Keratinocyte (primary cell): ENCODE measurements around the gene ATP6V0E2. TPM values are rescaled to one million over a fixed set of nuclear protein-coding genes. Genes with fewer than 3 reads are reported as not detected.

Experiments
- DNase-seq: peaks from one replicate; pipeline ENCODE4 v3.0.0-alpha.2; 2011; ENCODE audit warnings: low read depth, missing footprints, low spot score
- FAIRE-seq: peaks from 2 replicates; lab custom pipeline; 2011; peaks lifted over from hg19 to GRCh38; lab: Jason Lieb, UNC
- H2AFZ ChIP-seq: 2 replicates; pipeline ENCODE4 v1.6.0; 2012; ENCODE audit warnings: low read length, control low read depth, inconsistent platforms; ENCODE audit not compliant: control insufficient read depth
- H3K27ac ChIP-seq: 2 replicates; pipeline ENCODE4 v1.5.1; 2011; ENCODE audit warnings: low read length; ENCODE audit not compliant: control insufficient read depth, insufficient read depth
- H3K27me3 ChIP-seq: 3 replicates; pipeline ENCODE4 v1.6.0; 2011; ENCODE audit warnings: low read length; ENCODE audit not compliant: control insufficient read depth, insufficient read depth; ENCODE audit errors: extremely low read depth
- H3K36me3 ChIP-seq, 2 experiments: 2 replicates in 1 of 2; 3 replicates in 1 of 2; pipeline ENCODE4 v1.5.1; 2011; ENCODE audit warnings: low read length in 2 of 2, mild to moderate bottlenecking in 1 of 2; ENCODE audit not compliant: control insufficient read depth in 2 of 2, insufficient read depth in 2 of 2; ENCODE audit errors: extremely low read depth in 1 of 2
- H3K4me1 ChIP-seq: 3 replicates; pipeline ENCODE4 v1.5.1; 2011; ENCODE audit warnings: low read length; ENCODE audit not compliant: control insufficient read depth, insufficient read depth; ENCODE audit errors: extremely low read depth
- H3K4me2 ChIP-seq: 3 replicates; pipeline ENCODE4 v1.6.0; 2011; ENCODE audit warnings: low read depth, low read length; ENCODE audit not compliant: control insufficient read depth, insufficient read depth; ENCODE audit errors: extremely low read depth
- H3K4me3 ChIP-seq, 3 experiments: fragments of 200-600 bp in 1 of 3; sonication (generic) in 1 of 3; 2 replicates in 2 of 3; 3 replicates in 1 of 3; pipeline ENCODE4 v1.5.1; 2011 to 2016; ENCODE audit warnings: low read length in 3 of 3, mild to moderate bottlenecking in 3 of 3, control low read depth in 2 of 3, inconsistent platforms in 1 of 3, low read depth in 1 of 3, mixed read lengths in 1 of 3, mixed run types in 1 of 3, moderate library complexity in 1 of 3; ENCODE audit not compliant: control insufficient read depth in 2 of 3, insufficient read depth in 2 of 3; ENCODE audit errors: extremely low read depth in 1 of 3
- H3K79me2 ChIP-seq: 2 replicates; pipeline ENCODE4 v1.6.0; 2012; ENCODE audit warnings: low read length; ENCODE audit not compliant: control insufficient read depth, insufficient read depth
- H3K9ac ChIP-seq: 3 replicates; pipeline ENCODE4 v1.6.0; 2011; ENCODE audit warnings: low read length; ENCODE audit not compliant: control insufficient read depth, insufficient read depth; ENCODE audit errors: extremely low read depth
- H3K9me1 ChIP-seq: 3 replicates; pipeline ENCODE4 v1.6.0; 2011; ENCODE audit warnings: low read length; ENCODE audit not compliant: control insufficient read depth, insufficient read depth; ENCODE audit errors: extremely low read depth
- H3K9me3 ChIP-seq: 2 replicates; pipeline ENCODE4 v1.5.1; 2012; ENCODE audit warnings: low read depth, low read length; ENCODE audit not compliant: control insufficient read depth
- H4K20me1 ChIP-seq: 3 replicates; pipeline ENCODE4 v1.6.0; 2011; ENCODE audit warnings: low read length; ENCODE audit not compliant: control insufficient read depth, insufficient read depth; ENCODE audit errors: extremely low read depth
- EZH2 ChIP-seq: IDR thresholded peaks from one replicate; pipeline ENCODE4 v1.6.1; 2012; ENCODE audit warnings: inconsistent platforms, mild to moderate bottlenecking, low read length, moderate library complexity
- dilution Hi-C: fragments of 300-500 bp; cut with MboI; formaldehyde crosslinking; loops from one replicate; pipeline ENCODE4 v1.7.0; 2020; ENCODE audit warnings: low sequenced_read_pairs; ENCODE audit not compliant: extremely low pct_ligation_motif_present
- polyA plus RNA-seq, 5 experiments: library from polyadenylated mRNA; depleted of rRNA in 3 of 5; stranded (reverse) in 3 of 5; stranded (forward) in 1 of 5; unstranded in 1 of 5; fragments of >200 nt; gene quantifications; 1 replicate in 1 of 5; 2 replicates in 3 of 5; 3 replicates in 1 of 5; pipeline versions ENCODE4 v1.2.1 to v1.2.3, GENCODE V29; 2011 to 2012; ENCODE audit warnings: missing spikeins in 2 of 5, low read depth in 1 of 5, low replicate concordance in 1 of 5
- TF ChIP-seq, protein P1 (sequence below), 3 experiments: IDR thresholded peaks in 1 of 3; conservative IDR thresholded peaks in 1 of 3; optimal IDR thresholded peaks in 1 of 3; 2 replicates in 2 of 3; 3 replicates in 1 of 3; pipeline versions ENCODE3 to v1.5.1; 2011; ENCODE audit warnings: low read length in 3 of 3, mild to moderate bottlenecking in 3 of 3, moderate library complexity in 2 of 3, control low read depth in 1 of 3, inconsistent platforms in 1 of 3; ENCODE audit not compliant: insufficient read depth in 2 of 3; ENCODE audit errors: extremely low read depth in 1 of 3

The ATP6V0E2 gene
- polyA plus RNA-seq, 1 donor (not counting 4 experiments of a cell fraction or from before 2014, with no cell fraction given), result 5.0 TPM

DNA sequence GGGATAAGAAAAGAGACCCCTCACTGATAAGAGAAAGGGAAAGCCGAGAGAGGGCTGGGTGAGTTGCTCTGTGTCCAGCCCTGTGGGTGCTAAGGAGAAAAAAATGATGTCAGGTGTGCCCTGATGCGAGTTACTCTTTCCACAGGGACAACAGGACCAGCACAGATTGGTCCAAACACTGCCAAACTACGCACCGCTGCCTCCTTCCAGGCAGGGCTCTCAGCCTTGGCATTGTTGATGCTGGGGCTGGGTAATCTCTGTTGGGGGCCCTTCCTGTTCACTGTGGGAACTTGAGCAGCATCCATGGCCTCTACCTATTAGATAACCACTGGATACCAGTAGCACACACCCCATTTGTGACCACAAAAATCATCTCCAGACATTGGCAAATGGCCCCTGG, 10.3 kb upstream of the ATP6V0E2 start:
- Histone ChIP-seq H3K36me3 (peaks cover 0 to 11% of the 10 kb centered on the region in 2 experiments), H4K20me1 (no peaks in the 10 kb centered on the region)
- dilution Hi-C loops, result no loop called here

DNA sequence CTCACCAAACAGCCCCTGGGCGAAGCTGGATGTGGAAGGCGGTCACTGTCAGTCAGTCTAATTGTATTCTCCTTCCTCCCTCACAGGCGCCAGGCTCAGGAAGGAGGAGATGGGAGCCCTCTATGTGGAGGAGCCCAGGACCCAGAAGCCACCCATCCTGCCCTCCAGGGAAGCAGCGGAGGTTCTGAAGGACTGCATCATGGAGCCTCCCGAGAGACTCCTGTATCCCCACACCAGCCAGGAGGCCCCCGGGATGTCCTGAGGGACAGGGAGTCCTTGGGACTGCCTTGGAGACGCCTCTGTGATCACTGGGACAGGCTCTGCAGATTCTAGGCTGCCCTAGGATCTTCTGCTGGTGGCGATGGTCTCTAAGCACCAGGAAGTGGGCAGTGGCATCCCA, 9.7 kb upstream of the ATP6V0E2 start:
- Histone ChIP-seq H3K4me2 (no peak overlapping the region), H3K27me3 (no peaks in the 10 kb centered on the region), H3K27ac (no peak overlapping the region), H3K79me2 (no peaks in the 10 kb centered on the region), H3K4me1 (peaks cover 4% of the 10 kb centered on the region), H4K20me1 (no peaks in the 10 kb centered on the region), H3K9ac (no peak overlapping the region), H2AFZ (no peak overlapping the region), H3K9me3 (no peaks in the 10 kb centered on the region), H3K36me3 (peaks cover 0 to 11% of the 10 kb centered on the region in 2 experiments), H3K4me3 (no peak overlapping the region), H3K9me1 (no peaks in the 10 kb centered on the region)
- FAIRE-seq (no peak), DNase-seq (no peak)
- TF ChIP-seq, protein P1, sequence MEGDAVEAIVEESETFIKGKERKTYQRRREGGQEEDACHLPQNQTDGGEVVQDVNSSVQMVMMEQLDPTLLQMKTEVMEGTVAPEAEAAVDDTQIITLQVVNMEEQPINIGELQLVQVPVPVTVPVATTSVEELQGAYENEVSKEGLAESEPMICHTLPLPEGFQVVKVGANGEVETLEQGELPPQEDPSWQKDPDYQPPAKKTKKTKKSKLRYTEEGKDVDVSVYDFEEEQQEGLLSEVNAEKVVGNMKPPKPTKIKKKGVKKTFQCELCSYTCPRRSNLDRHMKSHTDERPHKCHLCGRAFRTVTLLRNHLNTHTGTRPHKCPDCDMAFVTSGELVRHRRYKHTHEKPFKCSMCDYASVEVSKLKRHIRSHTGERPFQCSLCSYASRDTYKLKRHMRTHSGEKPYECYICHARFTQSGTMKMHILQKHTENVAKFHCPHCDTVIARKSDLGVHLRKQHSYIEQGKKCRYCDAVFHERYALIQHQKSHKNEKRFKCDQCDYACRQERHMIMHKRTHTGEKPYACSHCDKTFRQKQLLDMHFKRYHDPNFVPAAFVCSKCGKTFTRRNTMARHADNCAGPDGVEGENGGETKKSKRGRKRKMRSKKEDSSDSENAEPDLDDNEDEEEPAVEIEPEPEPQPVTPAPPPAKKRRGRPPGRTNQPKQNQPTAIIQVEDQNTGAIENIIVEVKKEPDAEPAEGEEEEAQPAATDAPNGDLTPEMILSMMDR (optimal IDR thresholded peaks at IDR 0.05 in 1 of 3, IDR thresholded peaks at IDR 0.05 in 1 of 3, conservative IDR thresholded peaks at IDR 0.05 in 1 of 3; ENCODE audit: extremely low read depth in 1 of 3, insufficient read depth in 2 of 3, low read length in 3 of 3), result no peak
- no peak for TF ChIP-seq EZH2
- dilution Hi-C loops, result no loop called here

More for the DNA sequence above, 10.3 kb upstream of the ATP6V0E2 start:
- no peak for TF ChIP-seq EZH2
- TF ChIP-seq, protein P1 (optimal IDR thresholded peaks at IDR 0.05 in 1 of 3, IDR thresholded peaks at IDR 0.05 in 1 of 3, conservative IDR thresholded peaks at IDR 0.05 in 1 of 3; ENCODE audit: extremely low read depth in 1 of 3, insufficient read depth in 2 of 3, low read length in 3 of 3), result no peak
- no peak overlapping the region for H3K27ac ChIP-seq
- no peak overlapping the region for H3K4me2 ChIP-seq
- H3K79me2 ChIP-seq, result no peaks in the 10 kb centered on the region
- no peak for DNase-seq
- no peaks in the 10 kb centered on the region for H3K9me1 ChIP-seq
- no peak for FAIRE-seq
- H3K4me3 ChIP-seq, result no peak overlapping the region
- H3K4me1 ChIP-seq, result peaks cover 4% of the 10 kb centered on the region
- H3K9me3 ChIP-seq, result no peaks in the 10 kb centered on the region
- H3K9ac ChIP-seq, result no peak overlapping the region
- H3K27me3 ChIP-seq, result no peaks in the 10 kb centered on the region
- H2AFZ ChIP-seq, result no peak overlapping the region
